Measurements from ENCODE around the gene GPR63.

DNA sequence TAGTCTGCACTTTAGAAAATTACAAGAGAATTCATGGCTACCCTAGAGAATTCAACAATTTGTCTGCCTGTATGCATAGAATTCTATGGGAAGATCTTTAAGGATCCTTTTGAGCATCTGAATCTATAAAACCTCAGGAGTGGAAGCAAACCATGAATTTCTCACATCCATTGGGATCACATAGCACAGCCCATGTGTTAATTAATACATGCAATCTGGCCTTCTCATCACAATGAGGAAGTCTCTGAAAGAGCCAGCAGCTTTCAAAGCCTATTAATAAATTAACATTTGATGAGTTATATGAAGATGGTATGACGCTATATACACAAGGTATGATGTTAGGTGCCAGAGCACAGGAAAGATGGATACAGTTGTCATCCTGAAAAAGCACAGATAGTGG, 35.7 kb upstream of the GPR63 start:
- TF ChIP-seq, protein P1, sequence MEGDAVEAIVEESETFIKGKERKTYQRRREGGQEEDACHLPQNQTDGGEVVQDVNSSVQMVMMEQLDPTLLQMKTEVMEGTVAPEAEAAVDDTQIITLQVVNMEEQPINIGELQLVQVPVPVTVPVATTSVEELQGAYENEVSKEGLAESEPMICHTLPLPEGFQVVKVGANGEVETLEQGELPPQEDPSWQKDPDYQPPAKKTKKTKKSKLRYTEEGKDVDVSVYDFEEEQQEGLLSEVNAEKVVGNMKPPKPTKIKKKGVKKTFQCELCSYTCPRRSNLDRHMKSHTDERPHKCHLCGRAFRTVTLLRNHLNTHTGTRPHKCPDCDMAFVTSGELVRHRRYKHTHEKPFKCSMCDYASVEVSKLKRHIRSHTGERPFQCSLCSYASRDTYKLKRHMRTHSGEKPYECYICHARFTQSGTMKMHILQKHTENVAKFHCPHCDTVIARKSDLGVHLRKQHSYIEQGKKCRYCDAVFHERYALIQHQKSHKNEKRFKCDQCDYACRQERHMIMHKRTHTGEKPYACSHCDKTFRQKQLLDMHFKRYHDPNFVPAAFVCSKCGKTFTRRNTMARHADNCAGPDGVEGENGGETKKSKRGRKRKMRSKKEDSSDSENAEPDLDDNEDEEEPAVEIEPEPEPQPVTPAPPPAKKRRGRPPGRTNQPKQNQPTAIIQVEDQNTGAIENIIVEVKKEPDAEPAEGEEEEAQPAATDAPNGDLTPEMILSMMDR (IDR thresholded peaks at IDR 0.05; ENCODE audit: low read depth, low read length): no peak
- TF ChIP-seq POLR2A (IDR thresholded peaks at IDR 0.05; ENCODE audit: extremely low read depth, insufficient read length): no peak
- TF ChIP-seq, protein P2, sequence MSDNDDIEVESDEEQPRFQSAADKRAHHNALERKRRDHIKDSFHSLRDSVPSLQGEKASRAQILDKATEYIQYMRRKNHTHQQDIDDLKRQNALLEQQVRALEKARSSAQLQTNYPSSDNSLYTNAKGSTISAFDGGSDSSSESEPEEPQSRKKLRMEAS (IDR thresholded peaks at IDR 0.05; ENCODE audit: low read depth, low read length): no peak

All from NB4 (cell line).